ENCODE measurements around the gene KLHL42. TPM values are rescaled to one million over a fixed set of nuclear protein-coding genes. Genes with fewer than 3 reads are reported as not detected.

KLHL42 gene
- total and polyA plus RNA-seq, 2 of the 8 experiments (the other 6 are each of a cell fraction or from before 2014, with no cell fraction given), result 13.6 to 21.6 TPM

GRCh38 chr12:27797301-27798025, 17.4 kb downstream of the KLHL42 start (continued):
- TF ChIP-seq ASH2L (IDR thresholded peaks at IDR 0.05; ENCODE audit: low read length), result no peak
- no peak for TF ChIP-seq PHF8 (conservative IDR thresholded peaks at IDR 0.05; ENCODE audit: low read depth, low read length)
- TF ChIP-seq RAD21 (IDR thresholded peaks at IDR 0.05 in 1 of 2, conservative IDR thresholded peaks at IDR 0.05 in 1 of 2; ENCODE audit: low read depth in 2 of 2, low read length in 2 of 2), result no peak
- no peak for TF ChIP-seq SP4 (IDR thresholded peaks at IDR 0.05; ENCODE audit: low read length)
- TF ChIP-seq RFX5 (IDR thresholded peaks at IDR 0.05; ENCODE audit: borderline replicate concordance, low read depth, low read length), result no peak
- TF ChIP-seq NRF1 (IDR thresholded peaks at IDR 0.05; ENCODE audit: low read depth, low read length), result no peak
- no peak for TF ChIP-seq CTCF (IDR thresholded peaks at IDR 0.05; ENCODE audit: control extremely low read depth in 1 of 3, insufficient read depth in 1 of 3, low read depth in 1 of 3, low read length in 3 of 3)
- no peak for TF ChIP-seq TEAD4 (IDR thresholded peaks at IDR 0.05; ENCODE audit: low read depth, low read length)

Measured in H1 (cell line).